H9 (cell line): Measurements from ENCODE around the gene SLC8B1. TPM values are rescaled to one million over a fixed set of nuclear protein-coding genes. Genes with fewer than 3 reads are reported as not detected.

Source experiments
- DNase-seq: peaks from one replicate; pipeline ENCODE4 v3.0.0-alpha.2; 2017
- H2AFZ ChIP-seq: one replicate; pipeline ENCODE4 v1.6.1; 2013; ENCODE audit warnings: mild to moderate bottlenecking, low read length, control low read depth, moderate library complexity
- H2AK5ac ChIP-seq: 2 replicates; pipeline ENCODE4 v1.6.1; 2013; ENCODE audit warnings: low read length, control low read depth, mixed read lengths; ENCODE audit not compliant: insufficient read length
- H2BK120ac ChIP-seq: one replicate; pipeline ENCODE4 v1.6.1; 2013; ENCODE audit warnings: low read depth, mild to moderate bottlenecking, low read length, control low read depth, inconsistent platforms; ENCODE audit not compliant: poor library complexity, severe bottlenecking
- H2BK12ac ChIP-seq: 2 replicates; pipeline ENCODE4 v1.6.1; 2013; ENCODE audit warnings: low read length, control low read depth, mixed read lengths, low read depth; ENCODE audit not compliant: insufficient read length
- H2BK15ac ChIP-seq: 2 replicates; pipeline ENCODE4 v1.6.1; 2013; ENCODE audit warnings: low read depth, low read length, control low read depth
- H2BK20ac ChIP-seq: one replicate; pipeline ENCODE4 v1.6.1; 2013; ENCODE audit warnings: low read depth, mild to moderate bottlenecking, low read length, control low read depth, inconsistent platforms; ENCODE audit not compliant: poor library complexity, severe bottlenecking
- H2BK5ac ChIP-seq: 2 replicates; pipeline ENCODE4 v1.6.1; 2013; ENCODE audit warnings: low read length, control low read depth, mixed read lengths; ENCODE audit not compliant: insufficient read length
- H3K14ac ChIP-seq: 2 replicates; pipeline ENCODE4 v1.6.1; 2013; ENCODE audit warnings: low read length, control low read depth; ENCODE audit not compliant: insufficient read depth
- H3K18ac ChIP-seq: 2 replicates; pipeline ENCODE4 v1.6.1; 2013; ENCODE audit warnings: low read depth, mild to moderate bottlenecking, mixed read lengths, low read length, control low read depth; ENCODE audit not compliant: insufficient read length
- H3K23ac ChIP-seq: 2 replicates; pipeline ENCODE4 v1.6.1; 2013; ENCODE audit warnings: low read length, control low read depth, mixed read lengths, low read depth; ENCODE audit not compliant: insufficient read length
- H3K23me2 ChIP-seq: 2 replicates; pipeline ENCODE4 v1.6.1; 2013; ENCODE audit warnings: low read depth, mild to moderate bottlenecking, mixed read lengths, low read length, control low read depth; ENCODE audit not compliant: insufficient read length, poor library complexity, severe bottlenecking
- H3K27ac ChIP-seq: 2 replicates; pipeline ENCODE4 v1.5.1; 2013; ENCODE audit warnings: low read length, control low read depth, mixed read lengths, low read depth; ENCODE audit not compliant: insufficient read length
- H3K27me3 ChIP-seq: 2 replicates; pipeline ENCODE4 v1.6.1; 2013; ENCODE audit warnings: low read length, control low read depth, inconsistent platforms; ENCODE audit not compliant: insufficient read depth
- H3K4ac ChIP-seq: 2 replicates; pipeline ENCODE4 v1.6.1; 2013; ENCODE audit warnings: low read depth, mild to moderate bottlenecking, control low read depth, inconsistent platforms, low read length, moderate library complexity
- H3K4me1 ChIP-seq: 2 replicates; pipeline ENCODE4 v1.6.1; 2013; ENCODE audit warnings: low read length, control low read depth, inconsistent platforms; ENCODE audit not compliant: insufficient read depth
- H3K4me2 ChIP-seq: 2 replicates; pipeline ENCODE4 v1.6.1; 2013; ENCODE audit warnings: low read length, control low read depth, mixed read lengths; ENCODE audit not compliant: insufficient read length, insufficient read depth
- H3K56ac ChIP-seq: 2 replicates; pipeline ENCODE4 v1.6.1; 2013; ENCODE audit warnings: low read depth, mild to moderate bottlenecking, mixed read lengths, low read length, control low read depth; ENCODE audit not compliant: insufficient read length
- H3K79me1 ChIP-seq: 2 replicates; pipeline ENCODE4 v1.6.1; 2013; ENCODE audit warnings: low read depth, mild to moderate bottlenecking, moderate library complexity, low read length, control low read depth, inconsistent platforms; ENCODE audit not compliant: insufficient read depth, poor library complexity, severe bottlenecking
- H3K79me2 ChIP-seq: 2 replicates; pipeline ENCODE4 v1.6.1; 2013; ENCODE audit warnings: low read length, control low read depth, inconsistent platforms; ENCODE audit not compliant: insufficient read depth
- H3K9ac ChIP-seq: 2 replicates; pipeline ENCODE4 v1.6.1; 2013; ENCODE audit warnings: low read length, control low read depth, mixed read lengths; ENCODE audit not compliant: insufficient read length; ENCODE audit errors: extremely low read depth
- H3K9me3 ChIP-seq: one replicate; pipeline ENCODE4 v1.6.1; 2013; ENCODE audit warnings: low read depth, low read length, inconsistent platforms; ENCODE audit not compliant: control insufficient read depth
- H3T11ph ChIP-seq: one replicate; pipeline ENCODE4 v1.6.1; 2013; ENCODE audit warnings: mild to moderate bottlenecking, low read length, control low read depth, inconsistent platforms
- H4K20me1 ChIP-seq: one replicate; pipeline ENCODE4 v1.6.1; 2013; ENCODE audit not compliant: control insufficient read depth, insufficient read length, insufficient read depth
- H4K5ac ChIP-seq: 2 replicates; pipeline ENCODE4 v1.6.1; 2013; ENCODE audit warnings: low read depth, mild to moderate bottlenecking, mixed read lengths, low read length, control low read depth; ENCODE audit not compliant: insufficient read length
- H4K8ac ChIP-seq: replicated peaks from 2 replicates; pipeline ENCODE4 v1.6.1; 2013; ENCODE audit warnings: low read length, control low read depth, mixed read lengths, low read depth; ENCODE audit not compliant: insufficient read length
- H4K91ac ChIP-seq: 2 replicates; pipeline ENCODE4 v1.6.1; 2013; ENCODE audit warnings: low read depth, mild to moderate bottlenecking, moderate library complexity, mixed read lengths, low read length, control low read depth; ENCODE audit not compliant: insufficient read length
- H3K27ac Mint-ChIP-seq, 3 experiments: 2 replicates in 2 of 3; 3 replicates in 1 of 3; pipeline ENCODE4 v1.8.0; 2020 to 2021; ENCODE audit warnings: mixed read lengths in 3 of 3, mild to moderate bottlenecking in 1 of 3, moderate library complexity in 1 of 3
- H3K27me3 Mint-ChIP-seq: 2 replicates; pipeline ENCODE4 v1.8.0; 2021; ENCODE audit warnings: low read depth, mild to moderate bottlenecking, moderate library complexity, mixed read lengths
- H3K36me3 Mint-ChIP-seq, 3 experiments: 2 replicates in 2 of 3; 3 replicates in 1 of 3; pipeline ENCODE4 v1.8.0; 2020 to 2021; ENCODE audit warnings: low read depth in 3 of 3, mixed read lengths in 3 of 3; ENCODE audit not compliant: insufficient read depth in 1 of 3
- H3K4me1 Mint-ChIP-seq, 2 experiments: 2 replicates each; pipeline ENCODE4 v1.8.0; 2020; ENCODE audit warnings: mixed read lengths in 2 of 2
- H3K4me3 Mint-ChIP-seq, 2 experiments: 2 replicates in 1 of 2; 3 replicates in 1 of 2; pipeline ENCODE4 v1.8.0; 2020 to 2021; ENCODE audit warnings: mild to moderate bottlenecking in 2 of 2, mixed read lengths in 2 of 2, moderate library complexity in 1 of 2
- H3K9me3 Mint-ChIP-seq, 2 experiments: 2 replicates in 1 of 2; 3 replicates in 1 of 2; pipeline ENCODE4 v1.8.0; 2020; ENCODE audit warnings: mild to moderate bottlenecking in 2 of 2, mixed read lengths in 2 of 2, moderate library complexity in 1 of 2
- WGBS: extraction: QIAGEN DNeasy Blood & Tissue Kit; methylation state at CpG from one replicate; pipeline ENCODE4 v1.1.7; 2013; ENCODE audit warnings: missing lambda C conversion rate, low lambda C conversion rate, mixed read lengths; ENCODE audit not compliant: insufficient read length; ENCODE audit errors: extremely low coverage; 5-methylcytosine and 5-hydroxymethylcytosine counted together
- long read RNA-seq: library from polyadenylated mRNA; unstranded; transcript quantifications from one replicate; pipeline ENCODE4 v2.0.0, GENCODE V29; 2020
- total RNA-seq: library from RNA; stranded (reverse); gene quantifications from 2 replicates; pipeline ENCODE4 v1.2.1, GENCODE V29; 2021
- TF ChIP-seq, protein P1 (sequence below): fragments of 200-600 bp; sonication (generic); conservative IDR thresholded peaks from 3 replicates; pipeline ENCODE4 v1.8.0; 2021; ENCODE audit warnings: antibody characterized with exemption, mild to moderate bottlenecking

Gene SLC8B1
- total RNA-seq = 10.4 and 10.6 TPM in 2 replicates
- long read RNA-seq, partial matches to known transcripts = 35 of 64 reads
- long read RNA-seq, other reads (novel, unspliced or antisense) = 29 of 64 reads

GRCh38 chr12:113334786-113335539 lies at the start of gene SLC8B1:
Gene SLC8B1, minus strand, starts transcription at chr12:113335109. Its CDS starts 2,231 bp downstream, at chr12:113332878.
- Histone ChIP-seq H3K9ac (peak within 1 kb of the TSS; percentile 39), H2BK120ac (no peak within 1 kb of the TSS), H3K56ac (no peak within 1 kb of the TSS), H3K79me1 (no peaks in the 10 kb centered on the region), H3K4ac (no peak within 1 kb of the TSS), H4K5ac (no peak within 1 kb of the TSS), H2BK15ac (no peak within 1 kb of the TSS), H3K14ac (no peak within 1 kb of the TSS), H3K27ac (no peak within 1 kb of the TSS), H3K4me2 (peak within 1 kb of the TSS; percentile 88), H4K8ac (no peak within 1 kb of the TSS), H3K23me2 (peaks cover 8% of the 10 kb centered on the region), H2BK12ac (no peak within 1 kb of the TSS), H3K18ac (no peak within 1 kb of the TSS), H3K9me3 (no peaks in the 10 kb centered on the region), H2AK5ac (no peak within 1 kb of the TSS), H2BK5ac (no peak within 1 kb of the TSS), H4K91ac (no peak within 1 kb of the TSS), H2BK20ac (no peak within 1 kb of the TSS), H3K23ac (no peak within 1 kb of the TSS), H4K20me1 (no peaks in the 10 kb centered on the region), H3T11ph (peak within 1 kb of the TSS; percentile 7), H3K27me3 (peaks cover 3% of the 10 kb centered on the region; the same call in 1 of the 2 replicates), H3K4me1 (no peaks in the 10 kb centered on the region), H2AFZ (peak within 1 kb of the TSS; percentile 99), H3K79me2 (no peaks in the 10 kb centered on the region)
- Mint-ChIP-seq H3K4me1 (peaks cover 17 to 25% of the 10 kb centered on the region in 2 experiments), H3K9me3 (no peaks in the 10 kb centered on the region), H3K27ac (peak within 1 kb of the TSS in 1 of 3 experiments; percentile 40; a peak in 2 of 7 replicates), H3K27me3 (peaks cover 24% of the 10 kb centered on the region), H3K36me3 (peaks cover 0 to 26% (median 13%) of the 10 kb centered on the region in 3 experiments; a peak in 4 of 7 replicates), H3K4me3 (peak within 1 kb of the TSS; percentile 79 to 95)
- TF ChIP-seq, protein P1, sequence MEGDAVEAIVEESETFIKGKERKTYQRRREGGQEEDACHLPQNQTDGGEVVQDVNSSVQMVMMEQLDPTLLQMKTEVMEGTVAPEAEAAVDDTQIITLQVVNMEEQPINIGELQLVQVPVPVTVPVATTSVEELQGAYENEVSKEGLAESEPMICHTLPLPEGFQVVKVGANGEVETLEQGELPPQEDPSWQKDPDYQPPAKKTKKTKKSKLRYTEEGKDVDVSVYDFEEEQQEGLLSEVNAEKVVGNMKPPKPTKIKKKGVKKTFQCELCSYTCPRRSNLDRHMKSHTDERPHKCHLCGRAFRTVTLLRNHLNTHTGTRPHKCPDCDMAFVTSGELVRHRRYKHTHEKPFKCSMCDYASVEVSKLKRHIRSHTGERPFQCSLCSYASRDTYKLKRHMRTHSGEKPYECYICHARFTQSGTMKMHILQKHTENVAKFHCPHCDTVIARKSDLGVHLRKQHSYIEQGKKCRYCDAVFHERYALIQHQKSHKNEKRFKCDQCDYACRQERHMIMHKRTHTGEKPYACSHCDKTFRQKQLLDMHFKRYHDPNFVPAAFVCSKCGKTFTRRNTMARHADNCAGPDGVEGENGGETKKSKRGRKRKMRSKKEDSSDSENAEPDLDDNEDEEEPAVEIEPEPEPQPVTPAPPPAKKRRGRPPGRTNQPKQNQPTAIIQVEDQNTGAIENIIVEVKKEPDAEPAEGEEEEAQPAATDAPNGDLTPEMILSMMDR = no peak
- no CpG with 5 or more reads among the region's 62 CpGs for WGBS
- peak; percentile 95 for DNase-seq
